NAMALWA (cell line): ENCODE measurements around the gene KIAA1755.

Experiments used
- DNase-seq: peaks from one replicate; pipeline ENCODE4 v3.0.0-alpha.2; 2015; ENCODE audit warnings: low spot score

Gene KIAA1755

DNA sequence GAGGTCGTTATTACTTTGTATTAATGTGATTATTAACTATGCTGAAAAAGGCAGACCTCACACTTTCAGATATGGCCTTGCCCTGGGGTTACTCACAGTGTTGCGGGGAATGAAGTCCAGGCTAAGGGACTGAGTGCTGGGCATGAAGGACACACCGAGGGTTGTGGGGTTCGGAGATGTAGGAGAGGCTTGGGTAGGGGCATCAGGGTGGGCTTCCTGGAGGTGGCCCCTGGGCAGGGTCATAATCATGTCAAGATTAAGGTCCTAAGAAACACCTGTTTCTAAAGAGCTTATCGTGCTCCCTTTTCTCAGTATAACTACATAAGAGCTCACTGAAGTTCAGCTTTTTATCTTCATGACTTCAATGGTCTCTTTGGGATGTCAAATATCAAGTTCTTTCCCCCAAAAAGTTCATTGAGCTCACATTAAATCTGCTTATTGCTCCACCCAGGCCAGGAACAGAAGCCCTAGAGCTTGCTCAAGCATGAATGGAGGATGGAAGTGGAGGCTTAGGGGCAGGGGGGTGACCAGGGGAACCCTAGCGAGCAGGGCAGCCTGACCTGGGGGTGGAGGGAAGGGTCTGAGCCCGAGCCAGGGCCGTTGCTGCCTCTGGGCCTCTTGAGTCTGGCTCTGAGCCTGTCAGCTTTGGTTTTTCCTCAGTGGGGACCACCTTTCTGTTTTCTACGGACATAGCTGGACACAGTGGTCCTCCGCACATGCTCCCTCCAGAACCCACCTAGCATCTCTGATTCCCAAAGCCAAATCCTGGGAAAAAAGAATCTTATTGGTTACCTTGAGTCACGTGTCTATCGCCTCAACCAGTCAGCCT, 58.2 kb downstream of the KIAA1755 start:
- DNase-seq = no peak

DNA sequence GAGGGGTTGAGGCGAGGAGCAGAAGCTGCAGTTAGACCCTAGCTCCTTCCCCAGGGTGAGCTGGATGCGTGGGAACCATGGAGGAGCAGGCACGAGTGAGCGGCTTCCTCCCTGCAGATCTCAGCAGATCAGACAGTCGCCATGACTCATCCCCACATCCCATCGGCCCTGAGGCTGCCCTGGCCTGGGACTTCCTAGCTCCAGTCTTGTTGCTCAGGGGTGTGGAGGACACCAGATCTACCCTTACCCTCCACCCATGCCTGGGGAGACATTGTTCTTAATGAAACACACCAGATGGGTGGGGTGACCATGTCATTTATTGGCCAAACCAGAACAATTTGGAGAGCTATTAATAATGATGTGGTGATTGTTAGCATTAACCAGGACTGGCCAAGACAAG, 59.2 kb downstream of the KIAA1755 start:
- no peak for DNase-seq

DNA sequence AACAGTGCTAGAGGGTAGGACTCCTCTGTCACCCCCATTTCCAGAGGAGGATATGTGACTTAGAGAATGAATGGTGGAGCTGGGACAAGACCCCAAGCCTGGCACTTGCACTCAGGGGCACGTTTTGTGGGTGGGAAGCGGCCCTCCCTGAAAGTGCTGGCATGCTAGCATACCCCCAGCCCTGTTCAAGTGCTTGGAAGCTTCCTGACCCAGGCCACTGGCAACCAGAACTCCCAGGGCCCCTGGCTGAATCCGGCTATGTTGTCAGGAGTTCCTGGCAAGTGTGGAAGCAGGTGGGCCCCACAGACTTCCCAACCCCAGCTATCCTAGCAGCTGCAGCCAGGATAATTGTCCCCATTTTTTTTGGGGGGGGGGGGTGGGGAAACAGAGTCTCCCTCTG, 59.9 kb downstream of the KIAA1755 start:
- no peak for DNase-seq

DNA sequence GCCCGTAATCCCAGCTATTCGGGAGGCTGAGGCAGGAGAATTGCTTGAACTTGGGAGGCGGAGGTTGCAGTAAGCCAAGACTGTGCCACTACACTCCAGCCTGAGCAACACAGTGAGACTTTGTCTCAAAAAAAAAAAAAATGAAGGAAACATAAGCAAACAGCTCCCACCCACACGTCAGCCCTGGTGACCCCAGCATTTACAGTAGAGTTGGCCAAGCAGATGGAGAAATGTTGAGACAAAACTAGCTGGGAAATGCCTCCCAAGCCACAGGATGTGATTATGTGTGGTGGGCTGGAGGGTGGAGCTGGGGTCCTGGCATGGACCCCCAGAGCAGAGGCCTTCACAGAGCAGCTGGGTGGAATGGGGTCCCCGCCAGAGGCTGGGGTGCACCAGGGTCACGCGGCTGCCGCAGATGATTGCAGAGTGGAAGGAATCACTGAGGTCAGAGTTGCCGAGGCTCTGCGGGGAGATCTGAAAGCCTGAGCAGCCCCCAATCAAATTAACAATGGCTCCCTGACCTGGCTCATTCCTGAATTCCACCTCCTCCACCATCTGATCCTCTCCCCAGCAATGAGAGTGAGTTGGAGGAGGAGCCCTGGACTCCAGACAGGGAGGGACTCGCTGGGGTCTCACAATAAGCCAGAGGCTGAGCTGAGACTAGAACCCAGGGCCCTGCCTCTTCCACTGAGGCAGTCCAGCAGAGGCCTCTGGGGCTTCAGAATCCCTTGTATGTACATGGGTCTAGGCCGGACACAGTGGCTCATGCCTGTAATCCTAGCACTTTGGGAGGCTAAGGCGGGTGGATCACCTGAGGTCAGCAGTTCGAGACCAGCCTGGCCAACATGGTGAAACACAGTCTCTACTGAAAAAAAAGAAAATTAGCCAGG, 60.8 kb downstream of the KIAA1755 start:
- DNase-seq = no peak

DNA sequence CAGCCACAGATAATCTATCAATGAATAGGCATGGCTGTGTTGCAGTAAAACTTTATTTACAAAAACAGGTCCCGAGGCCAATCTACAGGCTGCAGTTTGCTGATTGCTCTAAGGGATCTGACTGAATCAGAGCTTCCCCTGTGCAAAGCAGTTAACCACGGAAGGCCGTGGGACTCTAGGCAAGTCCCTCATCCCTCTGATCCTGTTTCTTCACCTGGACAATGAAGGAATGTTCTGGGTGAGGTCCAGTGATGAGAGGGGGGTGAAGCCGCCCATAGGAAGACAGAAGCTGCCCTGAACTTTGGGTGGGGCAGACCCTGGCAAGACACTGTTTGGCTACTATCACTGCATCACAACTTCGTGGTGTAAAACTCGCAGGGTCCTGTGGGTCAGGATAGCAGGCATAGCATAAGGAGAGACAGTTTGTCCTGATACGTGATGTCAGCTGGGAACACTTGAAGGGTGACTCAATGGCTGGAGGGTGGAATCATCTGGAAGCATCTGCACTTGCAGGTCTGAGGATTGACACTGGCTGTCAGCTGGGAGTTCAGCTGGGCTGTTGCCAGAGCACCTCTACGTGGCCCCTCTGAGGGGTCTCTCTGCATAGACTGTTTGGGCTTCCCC, 62.2 kb downstream of the KIAA1755 start:
- DNase-seq = no peak

DNA sequence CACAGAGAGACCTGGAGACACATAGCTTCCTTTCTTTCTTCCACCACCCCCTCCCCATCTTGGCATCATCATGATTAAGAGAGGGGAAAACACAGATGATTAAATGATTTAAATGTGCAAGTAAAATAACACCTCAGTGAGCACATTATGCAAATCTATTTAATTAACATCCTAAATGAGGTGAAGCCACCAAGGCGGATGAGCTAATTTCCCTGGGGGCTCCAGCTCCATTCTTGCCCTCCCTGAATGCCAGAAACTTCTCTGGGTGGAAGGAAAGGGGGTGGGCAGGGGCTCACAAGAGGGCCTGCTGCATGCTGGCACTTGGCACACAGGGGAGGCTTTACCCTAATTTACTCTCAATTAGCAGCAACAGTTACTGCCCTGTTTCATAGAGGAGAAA, 62.9 kb downstream of the KIAA1755 start:
- DNase-seq = peak; percentile 13

DNA sequence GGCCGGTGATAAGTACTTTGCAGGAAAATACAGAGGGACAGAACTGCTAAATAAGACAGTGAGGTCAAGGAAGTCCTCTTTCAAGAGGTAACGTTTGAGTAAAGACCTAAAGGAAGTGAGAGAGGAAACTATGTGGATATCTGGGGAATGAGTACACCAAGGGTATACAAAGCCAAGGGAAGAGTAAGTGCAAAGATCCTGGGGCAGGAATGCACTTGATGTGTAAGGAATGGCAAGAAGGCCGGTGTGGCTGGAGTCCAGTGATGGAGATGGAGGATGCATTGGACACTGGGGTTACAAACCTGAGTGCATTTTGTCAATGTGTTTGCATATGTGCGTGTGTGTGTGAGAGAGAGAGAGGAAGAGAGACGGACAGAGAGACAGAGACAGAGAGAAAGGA, 63.3 kb downstream of the KIAA1755 start:
- DNase-seq = no peak

DNA sequence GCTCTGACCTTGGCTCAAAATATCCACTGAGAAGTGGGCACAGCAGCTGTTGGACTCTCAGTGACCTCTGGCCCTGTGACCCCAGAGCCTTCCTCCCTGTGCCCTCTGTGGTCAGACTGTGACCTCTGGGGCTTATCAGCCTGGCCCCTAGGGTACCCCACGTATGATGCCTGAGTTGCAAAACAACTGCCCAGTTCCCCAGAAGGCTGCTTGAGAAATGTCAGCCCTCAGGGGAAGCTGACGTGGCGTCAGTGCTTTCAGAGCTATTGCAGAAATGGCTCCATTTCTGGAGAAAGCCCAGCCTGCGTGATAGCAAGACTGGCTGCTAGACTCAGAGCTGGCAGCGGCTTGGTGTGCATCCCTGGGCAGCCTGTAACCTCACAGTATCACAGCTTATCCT, 63.9 kb downstream of the KIAA1755 start:
- peak; percentile 10 for DNase-seq

DNA sequence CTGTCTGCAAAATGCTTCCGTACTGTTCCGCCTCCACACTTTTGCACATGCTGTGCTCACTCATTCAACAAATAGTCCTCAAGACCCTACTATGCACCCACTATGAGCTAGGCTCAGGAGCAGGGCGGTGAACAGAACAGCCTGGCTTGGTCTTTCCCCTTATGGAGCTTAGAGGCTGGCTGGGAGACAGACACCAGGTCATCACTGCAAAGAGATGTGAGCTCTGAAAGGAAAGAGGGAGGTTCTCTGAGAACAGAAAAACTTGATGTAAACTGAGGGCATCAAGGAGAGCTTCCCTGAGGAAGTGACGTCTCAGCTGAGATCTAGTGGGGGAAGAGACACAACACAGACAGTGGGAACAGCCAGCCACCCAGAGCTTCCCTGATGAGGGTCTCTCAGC, 64.5 kb downstream of the KIAA1755 start:
- no peak for DNase-seq

DNA sequence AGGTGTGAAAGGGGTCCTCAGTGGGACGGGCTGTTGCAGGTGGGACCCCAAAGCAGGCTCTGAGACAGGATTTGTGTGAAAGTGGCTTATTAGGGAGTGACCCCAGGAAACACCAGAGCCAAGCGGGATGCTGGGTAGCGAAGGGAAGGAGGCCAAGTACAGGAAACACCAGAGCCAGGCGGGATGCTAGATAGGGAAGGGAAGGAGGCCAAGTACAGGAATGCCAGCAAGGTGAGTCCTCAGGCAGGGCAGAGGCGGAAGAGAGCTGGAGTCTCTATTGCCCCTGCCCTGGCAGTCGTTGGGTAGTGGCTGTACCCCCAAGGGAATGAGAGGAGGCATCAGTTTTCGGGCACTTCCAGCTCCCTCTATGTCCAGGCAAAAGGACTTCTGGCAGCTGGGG, 65.0 kb downstream of the KIAA1755 start:
- DNase-seq = no peak

DNA sequence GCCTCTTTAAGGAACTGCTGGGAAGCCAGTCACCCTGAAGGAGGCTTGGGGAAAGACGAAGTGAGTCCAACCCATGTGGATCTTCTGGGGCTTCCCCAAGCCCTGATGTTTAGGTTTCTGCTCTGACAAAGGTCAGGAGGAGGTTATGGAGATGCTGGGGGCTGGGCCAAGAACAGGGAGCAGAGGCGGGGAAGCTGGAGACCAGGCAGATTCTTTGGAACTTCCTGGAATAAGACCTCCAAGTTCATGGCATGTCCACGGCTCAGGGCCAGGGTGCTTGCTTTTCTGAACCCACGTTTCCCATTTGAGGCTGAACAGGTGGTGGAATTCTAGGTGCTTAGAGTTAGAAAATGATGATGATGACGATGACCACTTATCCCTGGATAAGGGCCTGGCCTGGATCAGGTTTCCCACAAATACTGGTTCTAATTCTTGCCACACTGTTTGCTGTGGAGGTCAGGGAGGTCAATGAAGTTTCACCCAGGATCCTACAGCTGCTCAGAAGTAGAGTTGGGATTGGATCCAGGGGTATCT, 65.5 kb downstream of the KIAA1755 start:
- no peak for DNase-seq

DNA sequence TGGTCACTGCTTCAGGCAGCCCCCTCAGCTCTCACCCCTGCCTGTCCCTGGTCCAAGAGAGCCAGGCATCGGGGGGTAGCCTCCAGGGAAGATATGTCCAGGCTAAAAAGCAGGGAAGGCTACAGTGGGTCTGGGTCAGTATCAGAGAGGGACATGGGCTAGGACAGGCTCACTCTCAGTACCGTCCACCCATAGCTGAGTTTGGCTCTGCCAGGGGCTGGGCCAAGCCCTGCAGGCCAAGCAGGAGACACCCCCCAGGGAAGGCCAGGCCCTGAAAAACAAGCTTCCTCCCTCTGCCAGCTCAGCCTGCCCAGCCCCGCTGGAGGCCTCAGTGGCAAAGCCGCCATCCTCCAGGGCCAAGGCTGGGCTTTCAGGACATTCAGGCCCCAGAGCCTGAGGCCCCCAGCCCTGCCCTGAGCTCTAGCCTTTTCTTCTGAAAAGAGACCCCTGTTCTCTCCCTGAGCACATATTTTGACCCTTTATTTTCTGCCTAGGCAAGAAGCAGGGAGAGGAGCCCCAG, 66.9 kb downstream of the KIAA1755 start:
- no peak for DNase-seq

DNA sequence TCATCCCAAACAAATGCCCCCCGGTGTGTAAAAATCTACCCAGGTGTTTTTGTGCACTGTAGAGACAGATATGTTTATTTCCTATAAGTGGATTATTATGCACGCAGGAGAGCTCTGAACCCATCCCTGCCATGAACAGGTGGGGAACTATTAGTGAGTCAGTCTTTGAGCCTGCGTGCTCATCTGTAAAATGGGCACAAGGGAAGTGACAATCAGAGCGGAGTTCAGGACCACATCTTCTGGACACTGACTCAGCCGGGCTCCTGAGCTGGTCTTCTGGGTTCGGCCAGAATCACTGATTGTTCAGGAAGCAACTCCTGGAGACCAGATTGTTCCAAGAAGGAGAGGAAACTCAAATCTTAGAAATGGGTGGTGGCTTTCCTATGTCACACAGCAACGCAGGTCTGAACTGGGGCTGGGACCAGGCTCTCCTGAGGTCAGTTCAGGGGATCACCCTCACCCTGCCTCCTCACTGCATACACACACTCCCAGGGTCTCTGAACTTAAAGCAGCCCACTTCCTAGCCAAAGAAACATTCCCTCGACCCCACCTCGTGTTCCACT, 68.1 kb downstream of the KIAA1755 start:
- DNase-seq = no peak

DNA sequence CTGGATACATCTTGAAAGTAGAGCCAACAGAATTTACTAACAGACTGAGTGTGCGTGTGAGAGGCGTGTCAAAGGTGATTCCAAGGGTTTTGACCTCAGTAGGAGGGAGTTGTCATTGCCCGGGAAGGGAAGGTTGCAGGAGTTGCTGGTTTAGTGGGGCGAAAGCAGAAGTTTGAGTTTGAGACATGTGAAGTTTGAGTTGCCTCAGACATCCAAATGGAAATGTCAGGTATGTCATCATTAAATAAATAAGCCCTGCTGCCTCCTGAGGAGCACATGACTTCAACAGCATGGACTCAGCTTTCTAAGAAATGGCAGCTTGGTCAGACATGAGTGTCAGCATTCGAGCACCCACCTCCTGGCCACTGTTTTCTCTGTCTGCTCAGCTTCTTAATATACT, 68.9 kb downstream of the KIAA1755 start:
- no peak for DNase-seq

DNA sequence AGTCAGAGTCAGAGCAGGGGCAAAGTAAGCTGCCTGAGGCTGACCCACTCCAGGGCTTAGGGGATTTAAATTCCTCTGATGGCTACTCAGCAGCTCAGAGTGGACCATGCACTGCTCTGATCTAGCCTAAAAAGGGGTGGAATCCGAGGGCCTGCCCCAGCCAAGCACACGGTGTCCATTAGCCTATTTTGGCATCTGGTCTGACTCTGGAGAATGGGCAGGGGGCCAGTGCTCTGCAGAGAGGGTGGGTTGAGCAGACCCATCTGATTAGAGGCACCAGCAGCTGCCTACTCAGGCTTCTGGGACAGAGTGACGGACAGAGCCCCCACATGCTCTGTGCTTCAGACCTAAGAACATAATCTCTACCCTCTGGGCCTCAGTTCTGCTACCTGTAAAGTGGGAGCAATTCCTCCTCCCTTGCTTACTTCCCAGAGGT, 69.6 kb downstream of the KIAA1755 start:
- no peak for DNase-seq

DNA sequence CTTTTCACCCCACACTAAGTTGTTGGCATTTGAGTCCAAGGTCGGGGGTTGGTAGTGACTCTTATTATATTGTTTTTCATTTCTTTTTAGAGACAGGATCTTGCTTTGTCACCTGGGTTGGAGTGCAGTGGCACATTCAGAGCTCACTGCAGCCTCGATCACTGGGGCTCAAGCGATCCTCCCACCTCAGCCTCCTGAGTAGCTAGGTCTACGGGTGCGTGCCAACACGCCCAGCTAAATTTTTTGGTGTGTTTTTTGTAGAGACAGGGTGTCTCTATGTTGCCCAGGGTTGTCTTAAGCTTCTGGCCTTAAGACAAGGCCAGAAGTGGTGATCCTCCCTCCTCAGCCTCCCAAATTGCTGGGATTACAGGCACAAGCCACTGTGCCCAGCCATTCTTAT, 70.4 kb downstream of the KIAA1755 start:
- DNase-seq = no peak

DNA sequence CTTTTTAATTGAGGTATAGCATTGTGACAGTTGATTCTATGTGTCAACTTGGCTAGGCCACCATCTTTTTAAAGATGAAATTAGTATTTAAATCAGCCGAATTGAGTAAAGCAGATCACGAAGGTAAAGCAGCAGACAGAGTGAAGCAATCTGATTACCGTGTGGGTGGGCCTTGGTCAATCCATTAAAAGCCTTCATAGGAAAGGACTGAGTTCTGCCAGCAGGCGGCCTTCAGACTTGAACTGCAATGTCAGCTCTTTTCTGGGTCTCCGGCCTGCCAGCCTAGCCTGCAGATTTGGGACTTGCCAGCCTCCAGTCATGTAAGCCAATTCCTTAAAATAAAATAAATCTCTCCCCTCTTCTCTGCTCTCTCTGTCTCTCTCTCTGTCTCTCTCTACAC, 73.0 kb downstream of the KIAA1755 start:
- no peak for DNase-seq

DNA sequence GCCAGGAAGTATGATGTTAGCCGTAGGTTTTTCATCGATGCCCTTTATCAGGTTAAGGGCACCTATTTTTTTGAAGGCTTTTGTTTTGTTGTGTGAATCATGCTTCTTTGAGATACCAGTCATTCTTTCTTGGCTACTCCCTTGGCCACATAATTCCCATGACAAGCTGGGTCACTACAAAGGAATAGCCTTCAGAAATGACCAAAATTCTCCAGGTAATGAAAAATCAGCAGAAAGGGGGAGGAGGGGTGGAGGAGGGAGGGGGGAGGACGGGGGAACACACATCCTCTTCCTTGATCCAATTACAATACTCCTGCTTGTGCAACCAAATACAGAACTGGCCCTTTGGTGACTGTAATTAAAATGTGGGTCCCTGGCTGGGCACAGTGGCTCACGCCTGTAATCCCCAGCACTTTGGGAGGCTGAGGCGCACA, 73.7 kb downstream of the KIAA1755 start:
- no peak for DNase-seq

DNA sequence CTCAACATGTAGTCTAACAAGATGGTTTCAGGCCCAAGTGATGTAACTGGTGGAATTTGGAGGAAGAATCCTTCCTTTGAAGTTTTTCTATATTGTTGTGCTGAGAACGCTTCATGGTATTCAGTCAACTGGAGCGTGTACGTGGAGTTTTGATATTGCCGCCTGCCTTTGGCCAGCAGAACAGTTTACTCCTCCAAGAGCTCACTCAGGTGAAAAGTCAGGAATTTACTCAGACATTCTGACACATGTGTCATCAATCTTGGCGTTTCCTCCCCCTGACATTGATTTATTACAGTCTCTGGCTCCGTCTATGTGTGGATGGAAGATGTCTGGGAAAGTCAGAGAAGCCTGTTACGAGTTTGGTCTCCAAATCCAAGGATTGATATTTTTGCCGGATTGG, 76.4 kb downstream of the KIAA1755 start:
- no peak for DNase-seq

DNA sequence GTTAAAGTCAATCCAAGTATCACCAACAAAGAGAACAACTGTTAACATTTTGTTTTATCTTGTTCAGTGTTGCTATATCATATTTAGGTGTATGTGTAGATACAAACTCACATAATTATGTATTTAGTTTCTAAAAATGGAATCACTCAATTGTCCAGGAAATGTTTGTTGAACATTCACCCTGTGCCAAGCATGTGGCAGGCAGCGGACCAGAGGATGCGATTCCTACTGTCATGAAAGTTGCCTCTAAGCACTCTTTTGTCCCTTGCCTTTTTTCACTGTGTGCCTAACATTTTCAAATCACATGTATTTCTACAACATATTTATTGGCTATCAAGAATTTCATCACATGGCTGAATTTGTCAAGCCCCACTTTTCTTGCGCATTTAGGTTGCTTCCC, 78.6 kb downstream of the KIAA1755 start:
- no peak for DNase-seq

DNA sequence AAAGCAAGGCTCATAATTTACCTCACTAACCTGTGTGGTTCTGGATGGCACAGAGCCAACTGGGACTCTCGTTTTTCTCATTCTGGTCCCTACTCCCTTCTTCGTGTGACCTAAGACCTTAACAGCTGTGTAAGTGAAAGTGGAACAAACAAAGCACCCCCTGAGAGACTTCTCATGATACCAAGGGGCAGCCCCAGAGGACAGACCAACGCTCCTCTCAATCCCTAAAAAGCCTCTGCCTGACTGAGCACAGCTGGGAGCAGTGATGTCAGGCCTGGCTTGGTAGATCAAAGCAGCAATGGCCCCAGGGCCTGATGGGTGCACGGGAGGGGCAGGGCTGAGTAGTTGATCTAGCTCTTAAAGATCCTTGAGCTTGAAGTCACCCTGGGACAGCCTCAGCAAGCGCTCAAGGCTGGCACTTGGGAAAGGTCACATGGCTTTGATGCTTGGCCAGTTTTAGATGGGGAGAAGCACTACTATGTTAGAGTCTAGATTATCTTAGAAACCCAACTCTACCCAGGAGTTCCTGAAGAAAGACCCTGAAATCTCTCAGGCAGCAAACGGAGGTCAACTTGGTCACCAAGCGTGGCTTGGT, 79.2 kb downstream of the KIAA1755 start:
- DNase-seq = peak; percentile 12
